Stimulated activated CD8-positive, alpha-beta memory T cell treated with anti-CD3 and anti-CD28 coated beads, Interleukin-2, amount 100 ng/mL, for 1 hour (primary cell): ENCODE results near the gene GYPC.
A peak's percentile ranks its signal among the peaks of the same experiment; 100 is the strongest.

ENCODE experiments used
- DNase-seq, 2 donors: peaks; one replicate each; pipeline ENCODE4 v3.0.0-alpha.2; 2020; ENCODE audit warnings: low read depth in 2 of 2

Gene GYPC

DNA sequence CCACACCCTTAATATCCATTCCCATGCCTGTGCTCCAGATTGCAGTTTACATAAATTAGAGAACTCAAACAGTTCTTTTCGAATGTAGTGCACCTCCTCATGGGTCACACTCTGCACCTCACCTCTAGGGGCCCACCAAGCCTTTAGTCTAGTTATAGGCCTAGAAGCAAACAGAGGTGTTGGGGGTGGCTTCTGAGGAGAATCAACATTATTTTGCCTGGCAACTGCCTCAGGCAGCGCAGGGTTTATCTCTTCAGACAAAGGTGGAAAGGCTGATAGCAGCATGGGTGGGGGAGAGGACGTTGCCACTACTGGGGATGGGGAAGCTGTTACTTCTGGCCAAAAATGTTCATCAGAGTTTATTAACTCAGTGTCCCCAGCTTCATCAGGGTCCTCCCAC is 5.0 kb upstream of the GYPC start:
- no peak for DNase-seq

DNA sequence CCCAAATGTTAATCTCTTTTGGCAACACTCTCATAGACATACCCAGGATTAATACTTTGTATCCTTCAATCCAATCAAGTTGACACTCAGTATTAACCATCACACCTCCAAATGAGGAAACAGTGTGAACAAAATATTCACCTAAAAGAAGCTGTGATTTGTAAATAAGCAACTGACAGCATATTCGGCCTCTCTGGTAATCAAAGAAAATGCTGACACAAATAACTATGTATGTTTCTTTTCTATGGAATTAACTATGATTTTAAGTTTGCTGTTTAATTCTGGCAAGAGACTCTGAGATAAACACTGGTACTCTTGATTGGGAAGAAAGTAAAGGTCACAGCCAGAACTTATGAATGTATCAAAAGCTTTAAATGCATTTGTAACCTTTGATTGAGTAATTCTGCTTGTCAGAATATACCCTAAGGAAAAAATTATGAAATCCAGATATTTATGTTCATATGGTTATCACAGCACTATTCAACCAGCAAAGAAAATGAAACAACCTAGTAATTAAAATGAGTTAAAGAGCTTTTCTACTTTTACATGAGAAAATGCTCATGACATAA is 3.6 kb upstream of the GYPC start:
- no peak for DNase-seq

DNA sequence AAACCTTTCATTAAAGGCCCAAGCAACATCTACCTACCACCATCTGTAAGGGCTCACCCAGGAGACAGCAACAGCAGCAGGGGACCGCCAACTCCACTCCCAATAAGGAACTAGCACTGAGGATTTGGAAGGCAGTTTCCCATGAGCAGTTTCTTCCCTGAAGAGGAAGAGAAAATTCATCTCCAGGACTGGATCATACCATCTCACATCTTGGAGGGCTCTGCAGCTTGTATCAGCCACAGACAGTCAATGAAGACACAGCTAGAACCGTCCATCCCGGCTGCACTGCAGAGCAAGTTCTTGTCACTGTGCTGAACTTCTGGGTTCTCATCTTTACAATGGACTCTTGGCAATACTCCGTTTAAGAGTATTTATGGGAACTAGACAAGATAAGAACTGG is 2.8 kb upstream of the GYPC start:
- no peak for DNase-seq

DNA sequence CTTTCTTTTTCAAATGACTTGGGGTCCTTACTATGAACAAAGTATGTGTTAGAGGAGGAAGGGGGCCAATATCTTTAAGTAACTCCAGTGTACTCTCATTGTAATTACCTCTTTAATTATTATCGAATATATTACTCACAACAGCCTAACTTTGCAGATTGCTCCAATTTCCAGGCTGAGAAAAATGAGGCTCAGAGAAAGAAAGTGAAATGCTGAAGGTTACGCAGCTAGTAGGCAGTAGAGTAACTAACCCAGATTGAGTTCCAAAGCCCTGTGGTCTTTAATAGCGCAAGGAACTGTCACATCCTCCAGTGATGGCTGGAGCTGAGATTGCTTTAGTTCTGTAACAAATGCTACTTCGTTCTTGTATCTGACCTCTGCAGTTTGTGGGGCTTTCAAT is 2.2 kb upstream of the GYPC start:
- no peak for DNase-seq

DNA sequence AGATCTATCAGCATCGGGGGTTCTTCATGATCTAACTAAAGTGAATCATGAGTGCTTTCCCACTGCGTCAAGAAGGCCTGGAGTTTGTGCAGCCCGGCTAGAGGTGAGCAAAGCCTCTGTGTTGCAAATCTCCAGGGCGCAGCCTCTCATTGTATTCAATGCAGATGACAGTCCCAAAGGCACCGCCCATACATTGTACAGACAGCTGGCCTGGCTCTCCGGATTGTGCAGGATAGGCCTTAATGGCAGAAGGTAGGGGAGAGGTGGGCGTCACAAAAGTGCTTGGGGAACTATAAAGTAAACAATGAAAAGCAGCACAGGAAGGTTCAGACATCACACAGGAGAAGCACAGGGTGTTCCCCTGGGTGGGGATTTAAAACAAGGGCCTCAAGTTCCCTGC is 907 bp upstream of the GYPC start:
- DNase-seq, result no peak

DNA sequence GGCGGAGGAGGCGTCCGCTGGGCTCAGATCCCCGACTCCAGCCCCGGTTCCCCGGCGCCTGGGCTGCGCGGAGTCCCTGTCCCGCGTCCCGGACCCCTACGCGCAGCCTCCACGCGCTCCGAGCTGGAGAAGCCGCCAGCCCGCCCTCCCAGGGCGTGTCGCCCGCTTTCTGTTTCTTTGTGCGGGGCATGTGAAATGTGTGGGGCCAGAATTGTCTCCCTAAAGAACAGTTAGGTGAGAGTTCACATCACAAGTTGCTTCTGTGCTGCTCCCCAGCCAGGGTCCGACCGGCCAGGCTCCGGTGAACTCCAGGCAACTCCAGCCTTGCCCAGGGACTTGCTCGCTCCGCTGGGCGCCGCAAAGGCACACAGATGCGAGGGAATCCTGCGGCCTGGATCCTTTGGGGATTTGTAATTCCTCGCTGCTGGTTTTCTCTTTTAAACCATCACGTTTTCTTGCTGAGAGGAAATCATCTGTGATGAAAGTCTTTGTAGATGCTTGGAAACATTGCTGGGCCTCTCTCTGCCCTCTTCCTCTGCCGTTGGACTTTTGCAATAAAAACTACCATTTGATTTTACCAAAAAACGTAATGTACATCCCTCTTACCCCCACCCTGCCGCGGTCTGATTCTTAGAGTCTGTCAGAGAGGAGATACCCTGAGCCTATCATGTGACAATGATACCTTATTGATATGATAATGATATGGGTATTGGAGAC is 631 bp downstream of the GYPC start:
- no peak for DNase-seq

DNA sequence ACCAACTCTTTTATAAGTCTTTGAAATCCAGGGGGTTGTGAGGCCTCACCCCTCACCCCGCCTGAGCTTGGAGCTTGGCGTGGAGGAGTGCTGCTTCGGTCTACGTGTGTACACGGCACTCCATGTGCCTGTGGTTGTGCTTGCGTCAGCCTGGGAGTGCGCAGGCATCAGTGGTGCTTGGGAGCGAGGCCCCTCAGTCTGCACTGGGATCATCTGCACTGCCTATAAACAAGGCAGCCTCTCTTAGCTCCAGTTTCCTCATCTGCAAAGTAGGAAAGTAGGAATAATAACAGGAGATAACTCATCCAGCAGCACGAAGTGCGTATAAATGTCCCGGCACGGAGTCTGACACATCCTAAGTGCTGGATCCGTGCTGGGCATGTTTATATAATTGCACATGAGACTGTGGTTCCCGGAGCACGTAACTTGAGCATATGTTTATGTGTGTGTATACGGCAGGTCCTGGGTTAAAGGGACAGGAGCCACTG is 1.2 kb downstream of the GYPC start:
- no peak for DNase-seq

DNA sequence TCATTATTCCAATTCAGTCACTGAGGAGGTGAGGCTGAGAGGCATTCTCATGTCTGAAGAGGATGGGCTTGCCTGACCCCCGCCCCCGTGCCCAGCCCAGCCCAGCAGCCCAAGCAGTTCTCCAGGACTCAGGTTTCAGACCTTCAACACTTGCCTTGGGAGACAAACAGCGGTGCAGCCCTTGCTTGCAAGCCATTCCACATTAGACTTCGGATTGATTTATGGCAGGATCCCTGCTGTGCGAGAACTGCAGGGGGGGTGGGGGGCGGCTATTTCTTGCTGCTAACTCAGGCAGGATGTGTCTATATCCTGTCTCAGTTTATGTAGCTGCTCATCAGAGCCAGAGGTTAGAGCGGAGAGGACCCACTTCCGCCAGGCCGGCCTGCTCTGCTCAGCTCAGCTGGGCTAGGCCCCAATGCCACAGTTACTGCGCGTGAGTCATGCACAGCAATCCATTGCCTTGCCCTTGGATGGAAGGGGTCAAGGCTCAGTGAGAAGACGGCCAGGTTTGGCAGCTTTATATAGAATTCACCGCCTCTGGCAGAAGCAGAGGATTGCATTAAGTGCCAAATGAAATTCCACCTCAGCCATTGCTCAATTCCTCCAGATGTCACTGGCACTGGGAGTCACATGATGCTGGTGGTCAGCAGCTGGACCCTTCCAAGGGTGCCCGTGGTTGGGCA is 1.8 kb downstream of the GYPC start:
- peak; percentile 41 to 48 for DNase-seq

DNA sequence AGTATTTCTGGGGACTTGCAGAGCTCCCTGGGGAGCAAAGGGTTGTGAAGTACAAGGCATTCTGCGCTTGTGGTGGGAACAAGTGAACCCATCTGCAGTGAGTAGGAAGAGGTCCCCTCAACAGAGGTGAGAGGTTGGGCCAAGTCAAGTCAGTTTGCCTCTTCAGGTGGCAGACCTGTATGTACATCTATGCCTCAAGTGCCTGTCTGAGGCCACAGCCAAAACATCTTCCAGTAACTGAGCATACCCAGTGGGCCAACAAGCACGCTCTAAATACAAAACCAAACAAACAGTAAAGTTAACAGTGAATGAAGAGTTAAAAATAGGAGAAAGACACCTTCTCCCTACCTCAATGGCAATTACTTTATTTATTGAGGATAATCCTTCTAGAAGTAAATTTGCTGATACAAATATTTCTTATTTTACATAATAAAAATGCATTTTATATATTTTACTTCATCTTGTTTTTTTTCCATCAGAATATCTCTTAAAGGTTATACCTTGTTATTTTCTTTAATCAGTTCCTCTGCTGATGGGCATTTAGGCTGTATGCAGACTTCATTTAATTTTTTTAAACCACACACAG is 2.5 kb downstream of the GYPC start:
- no peak for DNase-seq

DNA sequence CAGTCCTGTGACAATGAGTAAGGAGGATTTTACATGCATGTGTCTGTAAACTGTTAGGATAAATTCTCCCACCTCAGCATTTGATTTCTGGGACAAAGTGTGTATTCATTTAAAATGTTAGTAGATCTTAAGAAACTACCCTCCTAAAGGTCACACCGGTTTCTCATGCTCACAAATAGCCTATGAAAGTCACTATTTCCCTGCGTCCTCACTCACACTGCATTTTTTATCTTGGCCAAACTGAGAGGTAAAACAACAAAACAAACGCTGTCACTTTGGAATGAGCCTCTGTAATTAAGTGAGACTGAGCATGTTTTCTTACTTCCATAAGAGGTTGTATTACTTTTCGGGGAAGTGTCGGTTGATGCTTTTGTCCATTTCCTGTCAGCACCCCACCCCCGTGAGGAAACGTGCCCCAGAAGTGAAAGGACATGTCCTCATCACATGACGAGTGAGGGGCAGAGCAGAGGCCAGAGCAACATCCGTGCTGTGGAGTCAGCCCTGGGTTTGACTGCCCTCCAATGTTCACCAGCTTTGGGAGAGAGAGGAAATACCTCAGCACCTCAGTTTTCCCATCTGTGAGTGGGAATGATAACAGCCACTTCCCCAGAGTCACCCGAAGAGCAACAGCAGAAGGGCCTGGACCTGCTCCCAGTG is 3.1 kb downstream of the GYPC start:
- DNase-seq, result no peak

DNA sequence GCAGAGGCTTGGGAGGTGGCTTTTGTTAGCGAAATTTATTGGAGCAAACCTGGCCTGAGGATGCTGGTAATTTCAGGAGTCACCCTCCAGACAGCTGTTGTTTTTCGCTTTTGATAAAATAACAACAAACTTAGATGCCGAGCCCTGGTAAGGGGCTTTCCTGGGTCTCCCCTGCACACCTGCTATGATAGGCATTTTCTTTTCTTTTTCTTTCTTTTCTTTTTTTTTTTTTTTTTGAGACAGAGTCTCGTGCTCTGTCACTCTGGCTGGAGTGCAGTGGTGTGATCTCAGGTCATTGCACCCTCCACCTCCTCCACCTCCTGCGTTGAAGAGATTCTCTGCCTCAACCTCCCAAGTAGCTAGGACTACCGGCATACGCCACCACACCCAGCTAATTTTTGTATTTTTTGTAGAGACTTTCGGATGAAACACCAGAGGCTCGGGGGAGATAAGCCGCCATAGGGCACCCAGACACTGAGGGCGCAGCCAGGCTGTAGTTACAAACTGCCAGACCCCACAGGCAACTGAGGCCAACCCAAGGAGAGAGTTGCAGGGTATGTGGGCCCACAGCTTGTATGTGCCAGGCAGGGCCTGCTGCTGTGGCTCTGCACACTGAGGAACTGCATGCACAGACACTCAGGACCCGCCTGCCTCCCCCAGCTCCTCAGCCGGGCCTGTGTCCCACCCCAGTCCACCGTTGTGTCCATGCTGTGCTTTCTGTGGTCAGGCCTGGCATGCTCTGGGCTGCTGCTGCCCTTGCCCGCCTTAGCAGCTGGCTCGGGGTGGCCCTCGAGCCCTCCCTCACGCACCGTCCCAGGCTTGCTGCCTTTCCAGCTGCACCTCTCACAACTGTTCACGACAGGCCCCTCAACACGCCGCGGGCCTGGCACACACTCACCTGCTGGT is 3.9 kb downstream of the GYPC start:
- DNase-seq, result no peak

DNA sequence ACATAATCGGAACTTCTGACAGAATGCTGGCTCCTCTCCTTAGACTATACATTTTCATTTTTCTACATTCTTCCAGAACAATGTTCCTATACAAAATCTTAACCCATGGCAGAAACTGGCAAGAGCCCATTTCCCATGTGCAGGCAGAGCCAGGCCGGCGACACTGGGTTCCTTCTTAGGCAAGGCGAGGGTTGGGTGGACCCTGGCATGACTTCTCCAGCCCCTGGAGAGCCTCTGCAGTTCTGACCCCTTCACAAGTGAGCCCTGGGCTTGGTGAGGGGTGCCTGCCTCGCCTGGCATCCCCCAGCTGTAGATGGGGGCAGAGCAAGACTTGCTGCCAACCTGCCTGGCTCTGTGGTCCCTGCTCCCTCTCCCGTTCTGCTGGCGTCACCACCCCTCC is 5.0 kb downstream of the GYPC start:
- DNase-seq, result no peak

DNA sequence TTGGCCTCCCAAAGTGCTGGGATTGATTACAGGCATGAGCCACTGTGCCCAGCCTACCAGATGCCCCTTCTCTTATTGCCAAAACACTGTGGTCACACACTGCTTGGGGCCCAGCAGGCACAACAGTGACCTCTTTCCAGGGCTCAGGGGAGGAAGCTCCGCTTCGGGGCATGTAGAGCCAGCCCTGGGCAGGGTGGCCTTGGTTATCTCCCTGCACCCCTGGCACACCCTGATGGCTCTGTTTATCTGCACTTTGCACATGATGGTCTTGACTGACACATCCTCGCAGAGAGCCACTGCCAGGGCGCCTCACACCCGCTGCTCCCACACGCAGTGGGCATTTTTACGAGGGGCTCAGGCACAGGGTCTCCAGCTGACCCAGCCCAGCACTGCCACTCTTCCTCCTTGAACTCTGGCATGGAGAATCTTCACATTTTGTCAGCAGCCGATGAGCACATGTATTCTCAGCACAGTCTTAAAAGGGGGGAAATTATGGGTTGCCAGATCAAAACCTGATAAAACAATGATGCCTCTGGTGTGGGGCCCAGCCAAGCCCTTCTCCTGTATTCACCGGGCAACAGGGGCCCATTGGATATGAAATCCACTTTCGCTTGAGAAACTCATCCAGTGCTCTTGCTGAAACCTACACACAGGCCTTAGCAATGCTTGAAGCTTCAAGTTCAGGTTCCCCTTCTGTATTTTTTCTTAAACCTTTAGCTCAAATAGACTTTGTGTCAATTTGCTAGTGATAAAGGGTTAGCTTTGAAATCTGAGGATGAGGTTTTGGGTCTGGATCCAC is 5.9 kb downstream of the GYPC start:
- no peak for DNase-seq

DNA sequence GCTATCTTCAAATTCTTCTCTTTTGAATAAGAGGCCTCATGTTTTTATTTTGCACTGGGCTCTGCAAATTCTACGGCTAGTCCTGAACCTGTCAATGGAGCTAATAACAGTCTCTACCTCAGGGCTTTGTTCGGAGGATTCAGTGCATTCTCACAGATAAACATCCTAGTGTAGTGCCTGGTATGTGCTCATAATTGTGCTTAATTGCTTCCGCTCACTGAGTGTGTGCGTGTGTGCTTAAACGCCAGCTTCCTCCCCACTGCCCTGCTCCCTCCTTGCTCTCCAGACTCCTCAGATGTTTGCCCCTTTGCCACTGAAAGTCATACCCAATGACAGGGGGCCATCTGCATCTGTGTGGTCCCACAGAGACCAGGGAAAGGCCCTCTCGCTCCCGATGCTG is 6.7 kb downstream of the GYPC start:
- no peak for DNase-seq

DNA sequence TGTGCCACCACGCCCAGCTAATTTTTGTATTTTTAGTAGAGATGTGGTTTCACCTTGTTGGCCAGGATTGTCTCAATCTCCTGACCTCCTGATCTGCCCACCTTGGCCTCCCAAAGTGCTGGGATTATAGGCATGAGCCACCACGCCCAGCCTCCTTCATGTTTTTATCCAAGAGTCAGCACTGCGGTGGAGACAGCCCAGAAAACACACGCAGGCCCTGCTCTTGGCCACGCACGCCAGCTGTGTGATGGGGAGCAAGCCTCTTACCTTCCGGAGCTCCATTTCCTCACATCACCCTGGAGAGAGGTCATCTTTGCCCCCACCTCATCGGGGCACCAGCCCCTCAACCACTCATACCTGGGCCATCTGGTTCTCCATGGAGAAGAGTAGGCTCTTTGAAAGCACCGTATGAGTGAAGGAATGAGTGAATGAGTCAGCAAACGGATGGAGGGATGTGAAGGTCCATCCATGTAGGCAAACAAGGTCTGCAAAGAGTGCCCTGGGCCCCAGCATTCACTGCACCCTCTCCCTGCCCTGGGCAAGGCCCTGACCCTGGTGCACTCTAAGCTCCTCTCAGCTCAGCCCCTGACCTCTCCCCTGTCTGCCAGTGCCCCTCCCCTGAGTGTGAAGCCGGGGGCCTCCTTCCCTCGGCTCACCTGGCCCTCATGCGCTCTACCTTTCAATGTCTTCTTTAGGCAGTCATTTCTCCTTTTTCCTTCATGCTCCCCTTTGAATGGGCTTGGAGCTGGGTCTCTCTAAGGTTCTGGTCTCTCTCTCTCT is 7.4 kb downstream of the GYPC start:
- no peak for DNase-seq

DNA sequence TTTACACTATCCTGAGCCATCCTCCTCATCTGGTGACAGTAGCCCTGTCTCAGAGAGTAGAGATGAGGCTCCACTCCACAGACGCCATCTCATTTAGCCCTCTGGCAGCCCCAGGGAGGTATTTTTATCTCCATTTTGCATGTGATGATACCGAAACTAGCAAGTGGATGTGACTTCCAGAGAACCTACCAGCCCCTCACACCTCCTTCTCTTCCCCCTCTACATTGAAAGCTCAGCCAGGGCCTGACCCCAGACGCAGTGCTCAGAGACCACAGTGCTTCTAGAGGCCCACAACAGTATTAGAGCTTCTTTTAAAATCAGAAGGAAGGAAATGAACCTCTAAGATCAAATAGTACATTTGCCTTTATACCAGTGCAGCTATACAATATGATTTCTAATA is 8.3 kb downstream of the GYPC start:
- no peak for DNase-seq

DNA sequence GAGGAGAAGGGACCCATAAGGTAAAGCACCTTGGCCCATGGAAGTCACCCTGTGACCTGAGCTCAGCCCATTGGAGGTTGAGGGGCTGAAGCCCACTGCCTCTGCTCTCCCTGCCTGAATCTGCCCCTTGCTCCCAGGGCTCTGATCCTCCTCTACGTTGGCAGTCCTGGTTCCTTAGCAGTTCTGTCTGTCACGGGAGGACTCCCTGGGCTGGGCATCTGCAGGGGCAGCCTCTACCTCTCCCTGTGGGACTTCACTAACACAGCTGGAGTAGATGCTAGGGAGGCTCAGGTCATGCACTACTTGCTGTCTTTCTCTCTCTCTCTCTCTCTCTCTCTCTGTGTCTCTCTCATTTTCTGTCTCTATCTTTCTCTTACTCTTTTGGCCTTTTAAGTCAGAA is 8.7 kb downstream of the GYPC start:
- no peak for DNase-seq

DNA sequence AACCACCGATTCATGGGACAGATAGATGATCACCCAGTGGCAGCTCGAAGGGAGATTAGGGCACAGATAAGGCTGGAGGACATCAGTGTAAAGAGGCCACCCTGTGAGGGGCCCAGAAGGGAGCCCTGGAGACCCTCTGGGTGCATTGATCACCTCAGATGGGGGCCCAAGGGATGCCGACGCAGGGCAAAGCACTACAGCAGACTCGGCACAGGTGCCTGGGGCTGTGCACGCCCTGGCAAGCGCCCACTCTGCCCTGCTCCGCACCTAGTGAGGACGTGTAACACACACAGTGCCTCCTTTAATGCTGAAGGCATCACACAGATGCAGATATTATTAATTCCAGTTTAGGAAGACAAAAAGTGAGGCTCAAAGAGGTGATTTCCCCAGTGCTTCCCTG is 9.5 kb downstream of the GYPC start:
- no peak for DNase-seq

DNA sequence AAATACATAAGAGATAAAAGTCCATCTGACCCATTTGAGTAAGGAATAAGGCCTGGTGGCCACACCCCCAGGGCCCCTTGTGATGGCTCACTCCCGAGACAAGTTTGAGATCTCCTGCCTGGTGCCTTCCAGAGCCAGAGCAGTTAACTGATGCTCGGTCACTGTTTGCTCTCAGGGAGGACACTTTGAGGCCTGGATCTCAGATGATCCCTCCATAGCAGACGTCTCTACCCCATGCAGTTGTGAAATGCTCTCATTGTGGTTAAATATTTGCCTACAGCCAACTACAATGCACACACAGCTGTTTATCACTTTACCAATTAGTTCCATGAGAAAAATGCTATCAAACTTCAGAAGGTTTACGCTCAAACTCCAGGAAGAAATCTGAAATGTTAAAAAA is 12.3 kb downstream of the GYPC start:
- DNase-seq, result no peak

DNA sequence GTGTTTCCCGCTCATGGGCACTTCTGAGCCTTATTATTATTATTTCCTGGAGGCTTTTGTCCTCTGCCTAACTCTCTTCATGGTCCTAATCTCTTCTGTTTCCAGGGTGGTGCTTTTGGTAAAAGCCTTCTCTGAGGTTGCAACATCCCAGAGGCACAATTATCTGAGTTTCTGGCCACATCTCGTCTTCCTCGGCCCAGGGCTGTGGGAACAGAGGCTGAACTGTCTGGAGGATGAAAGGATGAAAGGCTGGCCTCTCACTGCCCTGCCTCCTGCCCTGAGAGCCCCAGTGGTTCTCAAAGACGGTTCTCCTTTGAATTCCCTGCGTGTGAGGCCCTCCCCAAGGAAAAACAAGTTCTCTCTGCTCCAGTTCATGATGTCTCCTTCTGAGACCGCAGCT is 13.8 kb downstream of the GYPC start:
- DNase-seq, result no peak
